ENCODE results near the gene DAAM1.

GRCh38 chr14:59313144-59313651 lies 124.7 kb downstream of the DAAM1 start:
- TF ChIP-seq, protein P1, sequence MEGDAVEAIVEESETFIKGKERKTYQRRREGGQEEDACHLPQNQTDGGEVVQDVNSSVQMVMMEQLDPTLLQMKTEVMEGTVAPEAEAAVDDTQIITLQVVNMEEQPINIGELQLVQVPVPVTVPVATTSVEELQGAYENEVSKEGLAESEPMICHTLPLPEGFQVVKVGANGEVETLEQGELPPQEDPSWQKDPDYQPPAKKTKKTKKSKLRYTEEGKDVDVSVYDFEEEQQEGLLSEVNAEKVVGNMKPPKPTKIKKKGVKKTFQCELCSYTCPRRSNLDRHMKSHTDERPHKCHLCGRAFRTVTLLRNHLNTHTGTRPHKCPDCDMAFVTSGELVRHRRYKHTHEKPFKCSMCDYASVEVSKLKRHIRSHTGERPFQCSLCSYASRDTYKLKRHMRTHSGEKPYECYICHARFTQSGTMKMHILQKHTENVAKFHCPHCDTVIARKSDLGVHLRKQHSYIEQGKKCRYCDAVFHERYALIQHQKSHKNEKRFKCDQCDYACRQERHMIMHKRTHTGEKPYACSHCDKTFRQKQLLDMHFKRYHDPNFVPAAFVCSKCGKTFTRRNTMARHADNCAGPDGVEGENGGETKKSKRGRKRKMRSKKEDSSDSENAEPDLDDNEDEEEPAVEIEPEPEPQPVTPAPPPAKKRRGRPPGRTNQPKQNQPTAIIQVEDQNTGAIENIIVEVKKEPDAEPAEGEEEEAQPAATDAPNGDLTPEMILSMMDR (IDR thresholded peaks at IDR 0.05) = no peak
- TF ChIP-seq GABPA (IDR thresholded peaks at IDR 0.05; ENCODE audit: low read depth) (no peak), FOXJ3 (CRISPR knock-in tag; IDR thresholded peaks at IDR 0.05) (no peak), REST (IDR thresholded peaks at IDR 0.05; ENCODE audit: low read depth, low read length) (no peak), SMC3 (IDR thresholded peaks at IDR 0.05; ENCODE audit: low read depth, low read length) (no peak), RFX5 (IDR thresholded peaks at IDR 0.05; ENCODE audit: low read length) (no peak), MAX (IDR thresholded peaks at IDR 0.05; ENCODE audit: low read depth) (no peak), USF1 (IDR thresholded peaks at IDR 0.05; ENCODE audit: borderline replicate concordance, low read depth) (no peak), SIN3A (IDR thresholded peaks at IDR 0.05; ENCODE audit: borderline replicate concordance, low read depth, low read length) (no peak), EP300 (IDR thresholded peaks at IDR 0.05; ENCODE audit: borderline replicate concordance in 1 of 2, low read depth in 1 of 2, low read length in 1 of 2) (no peak), MXI1 (IDR thresholded peaks at IDR 0.05; ENCODE audit: low read depth, low read length) (no peak)
